ENCODE measurements around the gene ELMO1.

The ELMO1 gene

DNA sequence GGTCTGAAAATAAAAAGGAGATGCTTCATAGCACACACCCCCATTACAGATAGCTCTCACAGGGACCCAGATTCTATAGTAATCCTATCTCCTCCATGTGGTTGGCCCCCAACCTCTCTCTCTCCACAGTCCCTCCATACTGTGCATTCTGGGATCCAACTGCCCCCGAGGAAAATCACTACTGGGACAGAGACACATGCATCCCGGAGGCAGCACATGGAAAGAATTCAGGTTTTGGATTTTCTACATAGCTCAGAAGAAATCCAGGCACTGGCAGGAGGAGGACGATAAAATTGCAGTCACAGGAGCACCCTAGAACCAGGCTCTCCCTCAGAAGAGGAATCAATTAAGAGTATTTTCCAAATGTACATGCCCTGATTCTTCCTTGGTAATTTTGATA, 239.5 kb downstream of the ELMO1 start:
- DNase-seq: no peak

- peak; percentile 27 for DNase-seq
These were observed 240.1 kb downstream of the ELMO1 start for GRCh38 chr7:37208528-37208927.

- DNase-seq: no peak
These were observed 242.5 kb downstream of the ELMO1 start for GRCh38 chr7:37206192-37206591.

DNA sequence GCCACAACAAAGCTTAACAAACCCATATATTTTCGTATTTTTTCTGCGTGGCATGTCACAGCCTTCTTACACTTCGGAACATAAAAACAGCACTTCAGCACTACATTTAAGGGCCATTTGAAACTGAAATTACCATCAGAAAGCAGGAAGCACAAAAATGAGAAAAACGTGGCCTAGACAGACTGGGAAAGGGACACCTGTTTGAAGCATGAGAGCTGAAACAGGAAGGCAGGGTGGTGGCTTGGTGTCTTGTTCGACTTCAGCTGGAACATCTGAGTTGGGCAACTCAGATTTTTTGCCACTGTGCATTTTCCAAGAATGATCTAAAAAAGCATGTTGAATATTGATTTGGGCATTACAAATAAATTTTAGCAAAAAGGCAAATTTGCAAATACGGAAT, 243.2 kb downstream of the ELMO1 start:
- no peak for DNase-seq

DNA sequence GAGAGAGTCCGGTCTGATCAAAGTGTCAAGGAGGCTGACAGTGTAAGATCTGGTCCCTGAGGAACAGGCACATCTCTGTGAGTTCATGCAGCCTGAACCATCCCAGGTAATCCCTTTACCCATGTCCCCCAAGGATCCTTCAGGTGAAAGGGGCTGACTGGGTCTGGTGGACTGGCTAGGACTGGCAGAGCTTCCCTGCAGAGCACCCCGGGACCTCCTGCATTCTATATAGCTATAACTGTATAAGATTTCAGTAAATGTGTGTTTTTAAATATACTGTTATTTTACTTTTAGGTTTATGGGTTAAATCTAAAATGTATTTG, 246.8 kb downstream of the ELMO1 start:
- DNase-seq: no peak

GRCh38 chr7:37201003-37201875, 247.4 kb downstream of the ELMO1 start:
- DNase-seq: peak; percentile 78

- DNase-seq: peak; percentile 68
These were observed 249.7 kb downstream of the ELMO1 start for GRCh38 chr7:37198906-37199485.

GRCh38 chr7:37198041-37198905, 250.4 kb downstream of the ELMO1 start:
- no peak for DNase-seq

GRCh38 chr7:37197108-37197507, 251.6 kb downstream of the ELMO1 start:
- DNase-seq: no peak

DNA sequence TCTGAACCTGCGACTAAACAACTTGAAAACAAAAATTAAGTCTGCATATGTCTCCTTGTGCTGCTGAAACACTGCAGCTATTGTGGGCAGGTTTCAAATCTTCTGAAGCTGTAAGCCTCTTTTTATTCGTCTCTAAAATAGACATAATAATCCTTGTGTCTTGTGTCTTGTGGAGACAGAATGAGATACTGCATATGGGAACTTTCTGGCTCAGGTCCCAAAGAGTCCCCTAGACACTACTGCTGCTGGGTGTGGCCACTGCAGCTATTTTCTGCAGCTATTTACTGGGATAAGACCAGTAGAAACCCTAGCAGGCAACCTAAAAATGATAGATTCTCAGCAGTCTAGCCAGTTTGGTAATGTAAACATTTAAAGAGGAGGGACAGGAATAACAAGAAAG, 252.0 kb downstream of the ELMO1 start:
- DNase-seq: no peak

DNA sequence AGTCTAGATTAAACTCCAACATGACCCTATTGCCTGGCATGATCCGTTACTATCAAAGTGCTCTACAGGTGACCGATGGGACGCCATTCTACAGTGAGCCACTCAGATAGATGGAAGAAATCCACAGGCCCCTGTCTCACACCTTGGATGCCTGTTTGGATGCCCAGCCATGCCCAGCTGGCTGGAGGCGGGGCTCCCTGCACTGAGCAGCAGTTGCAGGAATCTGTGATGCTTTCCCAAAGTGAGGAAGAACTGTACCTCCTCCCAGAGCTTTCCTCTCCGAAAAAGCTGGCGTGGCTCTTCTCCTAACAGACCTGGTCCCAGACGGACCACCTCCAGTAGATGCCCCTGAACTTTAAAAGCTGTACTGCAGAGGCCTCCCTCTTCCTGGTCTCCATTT, 253.3 kb downstream of the ELMO1 start:
- no peak for DNase-seq

GRCh38 chr7:37194943-37195342, 253.7 kb downstream of the ELMO1 start:
- DNase-seq: no peak

DNA sequence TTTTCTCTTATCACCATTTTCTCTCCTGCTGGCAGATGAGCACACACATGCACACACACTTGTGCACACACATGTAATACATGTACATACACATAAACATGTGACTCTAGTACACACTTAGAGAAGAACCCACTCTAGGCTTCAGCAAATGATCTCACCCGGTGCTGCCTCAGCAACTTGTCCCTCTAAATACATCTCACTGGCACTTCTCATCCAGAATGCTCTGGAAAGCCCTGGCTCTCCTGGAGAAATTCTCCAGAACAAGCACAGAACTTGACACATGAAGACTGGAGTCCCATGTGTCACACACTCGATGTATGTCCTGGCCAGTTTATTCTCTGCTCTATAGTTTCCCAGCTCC, 254.9 kb downstream of the ELMO1 start:
- DNase-seq: no peak

- DNase-seq: no peak
These were observed 255.4 kb downstream of the ELMO1 start for GRCh38 chr7:37193087-37193774.

DNA sequence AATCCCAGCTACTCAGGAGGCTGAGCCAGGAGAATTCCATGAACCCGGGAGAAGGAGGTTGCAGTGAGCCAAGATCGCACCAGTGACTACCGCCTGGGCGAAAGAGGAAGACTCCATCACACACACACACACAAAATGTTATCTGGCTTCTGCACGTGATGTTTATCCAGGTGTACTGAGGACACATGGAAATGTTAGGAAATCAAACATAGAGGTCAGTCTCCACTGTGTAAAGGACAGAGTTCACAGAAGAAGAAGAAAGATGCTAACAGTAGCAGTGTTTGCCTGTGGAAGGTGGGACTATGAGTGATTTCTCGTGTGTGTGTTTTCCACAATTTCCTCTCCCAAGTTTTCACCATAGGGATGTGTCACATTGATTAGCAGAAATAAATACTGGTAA, 256.9 kb downstream of the ELMO1 start:
- DNase-seq: no peak

GRCh38 chr7:37187179-37187578, 261.5 kb downstream of the ELMO1 start:
- no peak for DNase-seq

DNA sequence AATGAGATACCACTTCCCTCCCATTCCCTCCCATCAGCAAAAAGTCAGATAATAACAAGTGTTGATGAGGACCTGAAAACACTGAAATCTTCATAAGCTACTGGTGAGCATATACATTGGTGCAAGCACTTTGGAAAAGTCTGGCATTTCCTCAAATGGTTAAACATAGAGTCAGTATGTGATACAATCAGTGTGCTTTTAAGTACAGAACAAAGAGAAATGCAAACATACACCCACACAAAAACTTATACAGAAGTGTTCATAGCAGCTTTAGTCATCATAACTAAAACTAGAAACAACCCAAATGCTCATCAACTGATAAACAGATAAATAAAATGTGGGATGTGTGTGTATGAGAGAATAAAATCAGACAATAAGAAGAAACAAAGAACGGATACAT, 261.9 kb downstream of the ELMO1 start:
- no peak for DNase-seq

GRCh38 chr7:37181550-37181932, 267.1 kb downstream of the ELMO1 start:
- DNase-seq: no peak

DNA sequence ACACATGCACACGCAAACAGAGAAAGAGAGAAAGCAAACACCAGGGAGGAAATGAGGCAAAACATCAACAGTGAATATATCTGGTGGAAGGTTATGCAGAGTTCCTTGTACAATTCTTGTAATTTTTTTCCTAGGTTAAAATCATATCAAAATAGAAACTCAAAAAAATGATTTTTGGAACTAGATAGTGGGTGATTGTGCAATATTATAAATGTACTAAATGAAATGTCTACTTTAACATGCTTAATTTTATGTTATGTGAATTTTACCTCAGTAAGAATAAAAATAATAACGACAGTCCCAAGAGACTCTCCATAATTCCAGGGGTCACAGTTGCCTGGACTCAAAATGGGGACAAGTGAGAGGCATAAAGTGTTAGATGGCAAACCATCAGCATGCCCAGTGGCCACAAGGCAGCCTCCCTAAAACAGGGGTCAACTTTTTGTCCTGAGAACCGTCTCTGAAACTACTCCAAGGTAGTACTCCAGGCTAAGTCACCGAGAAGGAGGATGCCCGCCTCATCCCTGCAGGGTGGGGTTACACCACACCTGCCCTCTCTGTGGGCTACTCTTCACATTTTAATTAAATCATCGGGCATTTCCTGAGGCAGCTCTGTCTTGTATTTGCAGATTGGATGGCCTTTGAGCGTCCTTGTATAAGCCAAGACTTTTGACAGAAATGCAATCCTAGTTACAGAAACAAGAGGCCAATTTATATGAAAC, 267.7 kb downstream of the ELMO1 start:
- no peak for DNase-seq

- DNase-seq: no peak
These were observed 272.6 kb downstream of the ELMO1 start for GRCh38 chr7:37176079-37176478.

- DNase-seq: no peak
These were observed 274.2 kb downstream of the ELMO1 start for GRCh38 chr7:37174460-37174859.

- DNase-seq: no peak
These were observed 275.0 kb downstream of the ELMO1 start for GRCh38 chr7:37173670-37174069.

GRCh38 chr7:37162106-37162505, 286.6 kb downstream of the ELMO1 start:
- DNase-seq: no peak
